ENCODE results near the gene PARK7.

PARK7 gene

GRCh38 chr1:8025061-8025670 lies 63.7 kb downstream of the PARK7 start:
- TF ChIP-seq ZNF274 (IDR thresholded peaks at IDR 0.05; ENCODE audit: low read depth, low read length) = no peak
- H3K4me3 ChIP-seq (ENCODE audit: low read length) = peak overlapping the region; percentile 57

DNA sequence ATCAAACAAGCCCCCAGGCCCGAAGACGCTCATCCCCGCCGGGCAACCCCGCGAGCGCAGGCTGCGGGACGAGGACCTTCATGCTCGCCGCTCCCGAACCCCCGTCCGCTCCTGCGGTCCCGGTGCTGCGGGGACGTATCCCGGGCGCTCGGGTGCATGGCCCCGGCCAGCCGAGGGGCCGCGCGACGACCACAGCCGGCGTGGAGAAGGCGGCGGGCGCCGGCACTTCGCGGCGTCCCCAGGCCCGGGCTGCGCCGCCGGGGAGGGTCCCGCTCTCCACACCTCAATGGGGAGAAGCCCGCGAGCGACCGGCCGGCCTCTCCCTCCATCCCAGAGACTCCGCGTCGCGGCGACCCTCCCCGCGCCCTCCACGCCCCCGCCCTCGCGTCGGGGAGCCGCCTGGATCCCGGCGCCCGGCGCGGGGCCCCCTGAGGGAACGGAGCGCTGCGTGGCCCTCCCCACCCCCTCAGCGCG lies 64.2 kb downstream of the PARK7 start:
- H3K4me3 ChIP-seq (ENCODE audit: low read length) = peak overlapping the region; percentile 57
- TF ChIP-seq ZNF274 (IDR thresholded peaks at IDR 0.05; ENCODE audit: low read depth, low read length) = no peak

- no peak for TF ChIP-seq ZNF274 (IDR thresholded peaks at IDR 0.05; ENCODE audit: low read depth, low read length)
- H3K4me3 ChIP-seq (ENCODE audit: low read length) = peak within 1 kb of the TSS; percentile 57
Observed at GRCh38 chr1:8026153-8026975, 64.9 kb downstream of the PARK7 start, which contains the start of gene ERRFI1. Gene ERRFI1, minus strand, starts transcription at chr1:8026309. Its CDS starts 10,690 bp downstream, at chr1:8015619.

- no peak for TF ChIP-seq ZNF274 (IDR thresholded peaks at IDR 0.05; ENCODE audit: low read depth, low read length)
- no peak overlapping the region for H3K4me3 ChIP-seq (ENCODE audit: low read length)
Observed at GRCh38 chr1:8026976-8027747, 65.7 kb downstream of the PARK7 start.

DNA sequence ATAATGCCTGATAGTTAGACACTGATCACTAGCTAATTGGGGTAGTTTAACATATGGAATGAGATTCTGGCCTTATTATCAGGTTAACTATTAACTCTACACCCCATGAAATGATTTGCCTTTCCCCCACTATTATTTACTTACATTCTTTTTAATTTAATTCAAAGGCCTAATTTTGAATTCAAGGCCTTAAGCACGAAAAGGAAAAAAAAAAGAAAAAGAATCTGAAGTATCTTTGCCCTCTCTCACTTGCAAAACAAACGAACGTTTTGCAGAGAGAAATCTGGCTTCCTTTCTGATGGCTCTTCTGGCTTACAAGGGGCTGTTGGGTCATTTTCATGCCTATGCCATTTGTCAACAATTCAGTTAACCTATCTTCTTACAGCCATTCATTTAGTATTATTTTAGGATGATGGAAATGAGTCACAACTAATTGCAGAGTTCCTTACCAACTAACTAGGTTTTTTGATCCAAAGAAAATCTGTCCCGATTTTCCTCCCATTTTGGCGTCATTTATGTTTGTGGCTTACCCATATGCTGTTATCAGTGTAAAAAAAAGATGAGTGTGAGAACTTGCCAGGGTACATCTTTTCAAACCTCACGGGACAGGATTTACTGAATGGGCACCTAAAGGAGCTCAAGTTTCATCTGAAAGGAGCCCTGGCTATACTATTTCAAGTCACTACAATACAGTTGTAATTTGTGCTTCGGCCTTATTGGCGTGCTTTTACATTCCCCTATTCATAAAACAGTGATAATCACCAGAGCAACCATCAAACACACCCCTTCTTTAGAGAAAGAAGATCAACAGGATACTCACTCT lies 66.4 kb downstream of the PARK7 start:
- H3K4me3 ChIP-seq (ENCODE audit: low read length) = no peak overlapping the region
- TF ChIP-seq ZNF274 (IDR thresholded peaks at IDR 0.05; ENCODE audit: low read depth, low read length) = no peak

GRCh38 chr1:8028571-8028910 lies 67.0 kb downstream of the PARK7 start:
- TF ChIP-seq ZNF274 (IDR thresholded peaks at IDR 0.05; ENCODE audit: low read depth, low read length) = no peak
- H3K4me3 ChIP-seq (ENCODE audit: low read length) = no peak overlapping the region

GRCh38 chr1:8031176-8031785 lies 69.8 kb downstream of the PARK7 start:
- no peak overlapping the region for H3K4me3 ChIP-seq (ENCODE audit: low read length)
- TF ChIP-seq ZNF274 (IDR thresholded peaks at IDR 0.05; ENCODE audit: low read depth, low read length) = no peak

- TF ChIP-seq ZNF274 (IDR thresholded peaks at IDR 0.05; ENCODE audit: low read depth, low read length) = no peak
- no peak overlapping the region for H3K4me3 ChIP-seq (ENCODE audit: low read length)
Observed at GRCh38 chr1:8032366-8032910, 70.9 kb downstream of the PARK7 start.

- H3K4me3 ChIP-seq (ENCODE audit: low read length) = no peak overlapping the region
- TF ChIP-seq ZNF274 (IDR thresholded peaks at IDR 0.05; ENCODE audit: low read depth, low read length) = no peak
Observed at GRCh38 chr1:8033322-8033721, 71.8 kb downstream of the PARK7 start.

All from GM08714 (cell line).